GM12878 (cell line): Measurements from ENCODE around the gene KLHL9. TPM values are rescaled to one million over a fixed set of nuclear protein-coding genes. Genes with fewer than 3 reads are reported as not detected.

Experiments used
- ATAC-seq: fragments of 200-7000 bp; cut with Tn5 transposase; 3 replicates; pipeline ENCODE4 v1.9.1; 2020; ENCODE audit warnings: mild to moderate bottlenecking, moderate library complexity
- BruUV-seq: library from RNA; stranded (reverse); fragments of 400-500 nt; replicated peaks from 2 replicates; lab custom pipeline; 2021; lab: Mats Ljungman, UMichigan
- CTCF ChIA-PET: fragments of 300-600 bp; sonication (Branson Sonifier 250); formaldehyde crosslinking; extraction: SDS; loops from one replicate; lab custom pipeline; 2021; ENCODE audit warnings: inconsistent platforms; lab: Yijun Ruan, JAX
- POLR2A ChIA-PET: fragments of 350-600 bp; formaldehyde crosslinking; extraction: SDS; loops from one replicate; lab custom pipeline; 2021; ENCODE audit warnings: inconsistent platforms; lab: Charles Lee
- RAD21 ChIA-PET: fragments of 300-600 bp; sonication (Branson Sonifier 250); formaldehyde crosslinking; loops from one replicate; lab custom pipeline; 2023; ENCODE audit warnings: antibody characterized with exemption; ENCODE audit not compliant: unreplicated experiment; lab: Charles Lee
- SMC1A ChIA-PET: fragments of 300-600 bp; sonication (Branson Sonifier 250); formaldehyde crosslinking; loops from one replicate; lab custom pipeline; 2023; ENCODE audit not compliant: unreplicated experiment, uncharacterized antibody; lab: Charles Lee
- DNase-seq: peaks from one replicate; pipeline ENCODE4 v3.0.0-alpha.2; 2011; ENCODE audit warnings: low read depth, low spot score
- FAIRE-seq: peaks from 3 replicates; lab custom pipeline; 2011; peaks lifted over from hg19 to GRCh38; lab: Jason Lieb, UNC
- H2AFZ ChIP-seq: 2 replicates; pipeline ENCODE4 v1.6.0; 2011; ENCODE audit warnings: low read depth, low read length, control low read depth; ENCODE audit not compliant: control insufficient read depth
- H3K27ac ChIP-seq: 2 replicates; pipeline ENCODE4 v1.5.1; 2011; ENCODE audit warnings: control low read depth; ENCODE audit not compliant: control insufficient read depth, insufficient read depth
- H3K27me3 ChIP-seq, 2 experiments: replicated peaks in 1 of 2; 2 replicates each; pipeline versions ENCODE4 v1.6.0 to v1.6.1; 2011; ENCODE audit warnings: low read length in 1 of 2; ENCODE audit not compliant: control insufficient read depth in 2 of 2, insufficient read depth in 2 of 2
- H3K36me3 ChIP-seq, 2 experiments: 2 replicates each; pipeline ENCODE4 v1.5.1; 2011; ENCODE audit warnings: low read length in 1 of 2; ENCODE audit not compliant: control insufficient read depth in 2 of 2, insufficient read depth in 2 of 2
- H3K4me1 ChIP-seq: 2 replicates; pipeline ENCODE4 v1.6.1; 2011; ENCODE audit warnings: mild to moderate bottlenecking, low read length, moderate library complexity, mixed read lengths; ENCODE audit not compliant: control insufficient read depth, insufficient read depth
- H3K4me2 ChIP-seq: 2 replicates; pipeline ENCODE4 v1.6.0; 2011; ENCODE audit warnings: control low read depth; ENCODE audit not compliant: control insufficient read depth, insufficient read depth
- H3K4me3 ChIP-seq: fragments of 200-600 bp; sonication (generic); 2 replicates; pipeline ENCODE4 v1.5.1; 2016
- H3K79me2 ChIP-seq: 2 replicates; pipeline ENCODE4 v1.6.0; 2011; ENCODE audit warnings: low read length; ENCODE audit not compliant: control insufficient read depth, insufficient read depth
- H3K9ac ChIP-seq: 2 replicates; pipeline ENCODE4 v1.8.0; 2011; ENCODE audit warnings: low read length, control low read depth, mixed read lengths; ENCODE audit not compliant: control insufficient read depth, insufficient read depth
- H3K9me3 ChIP-seq: replicated peaks from 3 replicates; pipeline ENCODE4 v1.5.1; 2011; ENCODE audit warnings: mild to moderate bottlenecking, low read length; ENCODE audit not compliant: control insufficient read depth, insufficient read depth
- H4K20me1 ChIP-seq: 2 replicates; pipeline ENCODE4 v1.6.0; 2011; ENCODE audit not compliant: control insufficient read depth, insufficient read depth
- ATF7 ChIP-seq: fragments of 450-650 bp; IDR thresholded peaks from 2 replicates; pipeline ENCODE4 v1.6.1; 2016; ENCODE audit warnings: low read depth, mild to moderate bottlenecking
- CEBPZ ChIP-seq: fragments of 150-350 bp; IDR thresholded peaks from 2 replicates; pipeline ENCODE4 v1.6.1; 2016; ENCODE audit warnings: low read depth, low read length
- CHD1 ChIP-seq: IDR thresholded peaks from 2 replicates; pipeline ENCODE4 v1.6.1; 2012; ENCODE audit warnings: low read depth, low read length, improper control_type of control experiment
- HDAC6 ChIP-seq: fragments of 200-600 bp; sonication (generic); IDR thresholded peaks from one replicate; pipeline ENCODE4 v1.8.0; 2017; ENCODE audit warnings: antibody characterized with exemption; ENCODE audit not compliant: unreplicated experiment
- IRF3 ChIP-seq: fragments of 450-650 bp; IDR thresholded peaks from 2 replicates; pipeline ENCODE4 v1.6.1; 2014; ENCODE audit warnings: mild to moderate bottlenecking
- KAT2A ChIP-seq: conservative IDR thresholded peaks from 2 replicates; pipeline ENCODE4 v1.6.1; 2011; ENCODE audit warnings: low read depth, low read length; ENCODE audit not compliant: control insufficient read depth
- MAX ChIP-seq: IDR thresholded peaks from 2 replicates; pipeline ENCODE4 v1.6.1; 2012; ENCODE audit warnings: low read depth, low read length, improper control_type of control experiment
- MEF2B ChIP-seq: fragments of 450-650 bp; IDR thresholded peaks from 2 replicates; pipeline ENCODE4 v1.6.1; 2018; ENCODE audit warnings: mild to moderate bottlenecking, moderate library complexity; ENCODE audit not compliant: partially characterized antibody, poor library complexity, severe bottlenecking
- NKRF ChIP-seq: fragments of 450-650 bp; conservative IDR thresholded peaks from 2 replicates; pipeline ENCODE4 v1.6.1; 2017; ENCODE audit warnings: mild to moderate bottlenecking, moderate library complexity
- SIN3A ChIP-seq: IDR thresholded peaks from 2 replicates; pipeline ENCODE4 v1.6.1; 2012; ENCODE audit warnings: low read depth, low read length, improper control_type of control experiment
- SMAD5 ChIP-seq: IDR thresholded peaks from 2 replicates; pipeline ENCODE4 v1.6.1; 2016; ENCODE audit warnings: antibody characterized with exemption, low read depth
- SRF ChIP-seq, 2 experiments: IDR thresholded peaks; 2 replicates each; pipeline ENCODE4 v1.6.1; 2011; ENCODE audit warnings: low read depth in 2 of 2, low read length in 2 of 2, mild to moderate bottlenecking in 1 of 2, moderate library complexity in 1 of 2
- STAT1 ChIP-seq: fragments of 450-650 bp; conservative IDR thresholded peaks from 2 replicates; pipeline ENCODE4 v1.6.1; 2014; ENCODE audit warnings: antibody characterized with exemption, mild to moderate bottlenecking
- SUPT20H ChIP-seq: IDR thresholded peaks from 2 replicates; pipeline ENCODE4 v1.6.1; 2011; ENCODE audit warnings: low read depth, mild to moderate bottlenecking, low read length, moderate library complexity, borderline replicate concordance; ENCODE audit not compliant: control insufficient read depth
- ZNF622 ChIP-seq: fragments of 450-650 bp; IDR thresholded peaks from 2 replicates; pipeline ENCODE4 v1.6.1; 2017; ENCODE audit warnings: mild to moderate bottlenecking, inconsistent platforms
- WGBS: methylation state at CpG from one replicate; pipeline ENCODE4 v1.1.6; 2016; ENCODE audit warnings: low lambda C conversion rate; ENCODE audit not compliant: insufficient replicate concordance, insufficient coverage; ENCODE audit errors: missing lambda C conversion rate; 5-methylcytosine and 5-hydroxymethylcytosine counted together
- in situ Hi-C: fragments of 300-500 bp; cut with MboI; formaldehyde crosslinking; loops from 9 replicates; pipeline ENCODE4 v1.14.3; 2018; ENCODE audit warnings: mixed read lengths
- intact Hi-C: fragments of 100-400 bp; cut with micrococcal nuclease; formaldehyde crosslinking; loops from one replicate; pipeline ENCODE4 v1.14.2; 2022; ENCODE audit not compliant: unreplicated experiment
- polyA plus RNA-seq, 11 experiments: library from polyadenylated mRNA; depleted of rRNA in 4 of 11; unstranded in 6 of 11; stranded (reverse) in 5 of 11; fragments of >200 nt; fragmentation: Nextera tagmentation in 4 of 11; fragmentation: Illumina TruSeq in 1 of 11; extraction: Ambion mirVana in 4 of 11; extraction: Trizol in 1 of 11; gene quantifications; 1 replicate in 1 of 11; 2 replicates in 10 of 11; pipeline versions ENCODE4 v1.2.1 to v1.2.3, GENCODE V29; 2011 to 2016; ENCODE audit warnings: inconsistent platforms in 2 of 11, missing spikeins in 2 of 11, low read depth in 1 of 11
- total RNA-seq, 4 experiments: library from RNA; depleted of rRNA in 3 of 4; stranded (reverse); fragments of >200 nt in 3 of 4; fragmentation: Illumina TruSeq in 1 of 4; extraction: Trizol in 1 of 4; gene quantifications; 2 replicates each; pipeline versions ENCODE4 v1.2.1 to v1.2.3, GENCODE V29; 2013 to 2021

Gene KLHL9
- total and polyA plus RNA-seq, 10 of the 15 experiments (the other 5 are each of a cell fraction or from before 2014, with no cell fraction given), result 3.8 to 37.7 (median 17.4) TPM

GRCh38 chr9:21316860-21317259, 18.3 kb downstream of the KLHL9 start (continued):
- TF ChIP-seq IRF3, result no peak
- TF ChIP-seq CHD1, result no peak
- TF ChIP-seq NKRF, result no peak

GRCh38 chr9:21316032-21316842, 19.0 kb downstream of the KLHL9 start:
- Histone ChIP-seq H4K20me1 (no peaks in the 10 kb centered on the region), H2AFZ (no peak overlapping the region), H3K79me2 (no peaks in the 10 kb centered on the region), H3K4me1 (no peaks in the 10 kb centered on the region), H3K4me3 (no peak overlapping the region), H3K4me2 (no peak overlapping the region), H3K36me3 (no peaks in the 10 kb centered on the region; a peak in 1 of 4 replicates), H3K27ac (no peak overlapping the region), H3K9me3 (no peaks in the 10 kb centered on the region), H3K9ac (no peak overlapping the region), H3K27me3 (no peaks in the 10 kb centered on the region)
- no peak for DNase-seq
- ChIA-PET POLR2A (no interaction called here), SMC1A (interaction anchor here (0.9 to 3.4 kb wide), 4 partner anchors 10 to 120 kb away, joined by 3 to 19 read pairs (median 10); no protein-coding TSS in a partner anchor), CTCF (interaction anchor here (0.8 to 6.4 kb wide), 9 partner anchors 8 to 103 kb away, joined by 3 to 35 read pairs (median 4); no protein-coding TSS in a partner anchor), RAD21 (interaction anchor here (0.9 to 2.2 kb wide), 2 partner anchors 80 to 139 kb away, joined by 3 to 6 read pairs; no protein-coding TSS in a partner anchor)
- no TSS peak for BruUV-seq
- no peak for FAIRE-seq
- ATAC-seq, result no peak
- in situ Hi-C loops (loop anchor here (5.0 kb wide), 1 partner anchor 481 kb away; no protein-coding TSS in a partner anchor), intact Hi-C loops (loop anchor here (2.0 to 10.0 kb wide), 3 partner anchors 64 to 473 kb away; no protein-coding TSS in a partner anchor)
- WGBS, result 38% methylated on average over 8 of the region's 8 CpGs
- TF ChIP-seq SIN3A (no peak), CEBPZ (no peak), ATF7 (no peak), MAX (no peak), SMAD5 (no peak), SUPT20H (no peak), SRF (IDR thresholded peaks at IDR 0.05; ENCODE audit: low read depth in 2 of 2, low read length in 2 of 2) (no peak), MEF2B (no peak), STAT1 (no peak), KAT2A (no peak), HDAC6 (no peak), ZNF622 (no peak)
